ENCODE measurements around the gene SLC24A3.

SLC24A3 gene

DNA sequence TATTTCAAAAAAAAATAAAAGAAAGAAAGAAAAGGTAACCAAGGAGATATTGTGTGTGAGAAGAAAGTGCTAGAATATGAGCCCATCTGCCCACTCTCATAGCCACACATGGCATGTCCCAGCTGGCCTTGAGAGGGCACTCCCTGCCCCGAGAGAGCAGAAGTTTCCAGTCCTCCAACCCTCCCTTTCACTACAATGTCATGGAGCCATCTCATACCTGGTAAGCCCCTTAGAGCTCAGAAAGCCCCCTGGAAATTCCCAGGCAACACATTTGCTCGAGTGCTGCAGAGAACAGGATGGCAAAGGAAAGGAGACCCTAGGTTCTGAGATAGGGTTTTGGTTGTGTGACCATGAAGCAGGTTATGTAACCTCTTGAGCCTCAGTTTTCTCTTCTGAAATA lies 469.8 kb downstream of the SLC24A3 start:
- H3K4me1 ChIP-seq (ENCODE audit: control insufficient read depth, insufficient read depth, low read length): no peaks in the 10 kb centered on the region
- peaks cover 44% of the 10 kb centered on the region for H3K9me3 ChIP-seq (ENCODE audit: control insufficient read depth, insufficient read depth, low read depth, low read length)
- H3K9ac ChIP-seq (ENCODE audit: low read length): no peak overlapping the region
- no peak overlapping the region for H3K4me3 ChIP-seq (ENCODE audit: low read depth, low read length)
- H3K27ac ChIP-seq (ENCODE audit: low read depth, low read length): no peak overlapping the region
- no peaks in the 10 kb centered on the region for H3K27me3 ChIP-seq (ENCODE audit: control insufficient read depth, insufficient read depth, low read length)
- H3K36me3 ChIP-seq (ENCODE audit: control insufficient read depth, insufficient read depth, low read length): no peaks in the 10 kb centered on the region

GRCh38 chr20:19683188-19683587 lies 470.7 kb downstream of the SLC24A3 start:
- Histone ChIP-seq H3K27me3 (ENCODE audit: control insufficient read depth, insufficient read depth, low read length) (no peaks in the 10 kb centered on the region), H3K36me3 (ENCODE audit: control insufficient read depth, insufficient read depth, low read length) (no peaks in the 10 kb centered on the region), H3K9me3 (ENCODE audit: control insufficient read depth, insufficient read depth, low read depth, low read length) (peaks cover 42% of the 10 kb centered on the region), H3K4me1 (ENCODE audit: control insufficient read depth, insufficient read depth, low read length) (0 out of 2 replicates have a peak, but pooled peaks cover 3% of the 10 kb centered on the region), H3K27ac (ENCODE audit: low read depth, low read length) (no peak overlapping the region), H3K4me3 (ENCODE audit: low read depth, low read length) (no peak overlapping the region), H3K9ac (ENCODE audit: low read length) (no peak overlapping the region)

DNA sequence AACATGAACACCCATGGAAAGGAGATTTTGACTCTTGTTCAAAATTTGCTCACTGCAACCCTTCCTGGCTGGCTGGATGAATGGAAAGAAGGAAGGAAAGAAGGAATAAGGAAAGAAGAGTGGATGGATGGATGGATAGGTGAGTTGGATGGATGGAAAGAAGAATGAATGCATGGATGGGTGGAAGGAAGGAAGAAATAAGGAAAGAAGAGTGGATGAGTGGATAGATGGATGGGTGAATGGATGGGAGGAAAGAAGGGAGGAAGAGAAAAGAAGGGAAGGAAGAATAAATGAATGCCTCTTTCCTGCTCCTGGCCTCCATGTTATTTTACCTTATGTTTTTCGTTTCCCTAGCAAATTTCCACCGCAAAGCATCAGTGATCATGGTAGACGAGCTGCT lies 471.4 kb downstream of the SLC24A3 start:
- no peak overlapping the region for H3K9ac ChIP-seq (ENCODE audit: low read length)
- no peak overlapping the region for H3K27ac ChIP-seq (ENCODE audit: low read depth, low read length)
- peaks cover 42% of the 10 kb centered on the region for H3K9me3 ChIP-seq (ENCODE audit: control insufficient read depth, insufficient read depth, low read depth, low read length)
- H3K27me3 ChIP-seq (ENCODE audit: control insufficient read depth, insufficient read depth, low read length): no peaks in the 10 kb centered on the region
- 0 out of 2 replicates have a peak, but pooled peaks cover 3% of the 10 kb centered on the region for H3K4me1 ChIP-seq (ENCODE audit: control insufficient read depth, insufficient read depth, low read length)
- no peak overlapping the region for H3K4me3 ChIP-seq (ENCODE audit: low read depth, low read length)
- no peaks in the 10 kb centered on the region for H3K36me3 ChIP-seq (ENCODE audit: control insufficient read depth, insufficient read depth, low read length)

GRCh38 chr20:19688031-19688806 lies 475.8 kb downstream of the SLC24A3 start:
- Histone ChIP-seq H3K27ac (ENCODE audit: low read depth, low read length) (no peak overlapping the region), H3K4me1 (ENCODE audit: control insufficient read depth, insufficient read depth, low read length) (0 out of 2 replicates have a peak, but pooled peaks cover 3% of the 10 kb centered on the region), H3K9me3 (ENCODE audit: control insufficient read depth, insufficient read depth, low read depth, low read length) (peaks cover 24% of the 10 kb centered on the region), H3K27me3 (ENCODE audit: control insufficient read depth, insufficient read depth, low read length) (no peaks in the 10 kb centered on the region), H3K36me3 (ENCODE audit: control insufficient read depth, insufficient read depth, low read length) (no peaks in the 10 kb centered on the region), H3K4me3 (ENCODE audit: low read depth, low read length) (no peak overlapping the region), H3K9ac (ENCODE audit: low read length) (no peak overlapping the region)

- Histone ChIP-seq H3K27ac (ENCODE audit: low read depth, low read length) (no peak overlapping the region), H3K36me3 (ENCODE audit: control insufficient read depth, insufficient read depth, low read length) (no peaks in the 10 kb centered on the region), H3K27me3 (ENCODE audit: control insufficient read depth, insufficient read depth, low read length) (no peaks in the 10 kb centered on the region), H3K9ac (ENCODE audit: low read length) (no peak overlapping the region), H3K4me3 (ENCODE audit: low read depth, low read length) (no peak overlapping the region), H3K4me1 (ENCODE audit: control insufficient read depth, insufficient read depth, low read length) (0 out of 2 replicates have a peak, but pooled peaks cover 3% of the 10 kb centered on the region), H3K9me3 (ENCODE audit: control insufficient read depth, insufficient read depth, low read depth, low read length) (peaks cover 14% of the 10 kb centered on the region)
Observed at GRCh38 chr20:19690462-19690861, 478.0 kb downstream of the SLC24A3 start.

GRCh38 chr20:19691125-19691524 lies 478.7 kb downstream of the SLC24A3 start:
- Histone ChIP-seq H3K9me3 (ENCODE audit: control insufficient read depth, insufficient read depth, low read depth, low read length) (peaks cover 7% of the 10 kb centered on the region), H3K4me3 (ENCODE audit: low read depth, low read length) (no peak overlapping the region), H3K27me3 (ENCODE audit: control insufficient read depth, insufficient read depth, low read length) (no peaks in the 10 kb centered on the region), H3K9ac (ENCODE audit: low read length) (no peak overlapping the region), H3K36me3 (ENCODE audit: control insufficient read depth, insufficient read depth, low read length) (no peaks in the 10 kb centered on the region), H3K27ac (ENCODE audit: low read depth, low read length) (no peak overlapping the region), H3K4me1 (ENCODE audit: control insufficient read depth, insufficient read depth, low read length) (0 out of 2 replicates have a peak, but pooled peaks cover 3% of the 10 kb centered on the region)

GRCh38 chr20:19692100-19692499 lies 479.7 kb downstream of the SLC24A3 start:
- H3K27me3 ChIP-seq (ENCODE audit: control insufficient read depth, insufficient read depth, low read length): no peaks in the 10 kb centered on the region
- no peaks in the 10 kb centered on the region for H3K36me3 ChIP-seq (ENCODE audit: control insufficient read depth, insufficient read depth, low read length)
- peaks cover under 1% of the 10 kb centered on the region for H3K9me3 ChIP-seq (ENCODE audit: control insufficient read depth, insufficient read depth, low read depth, low read length)
- no peak overlapping the region for H3K27ac ChIP-seq (ENCODE audit: low read depth, low read length)
- H3K4me3 ChIP-seq (ENCODE audit: low read depth, low read length): no peak overlapping the region
- H3K4me1 ChIP-seq (ENCODE audit: control insufficient read depth, insufficient read depth, low read length): 0 out of 2 replicates have a peak, but pooled peaks cover 3% of the 10 kb centered on the region
- H3K9ac ChIP-seq (ENCODE audit: low read length): no peak overlapping the region

GRCh38 chr20:19692685-19693119 lies 480.3 kb downstream of the SLC24A3 start:
- H3K27me3 ChIP-seq (ENCODE audit: control insufficient read depth, insufficient read depth, low read length): no peaks in the 10 kb centered on the region
- no peak overlapping the region for H3K27ac ChIP-seq (ENCODE audit: low read depth, low read length)
- no peak overlapping the region for H3K9ac ChIP-seq (ENCODE audit: low read length)
- H3K36me3 ChIP-seq (ENCODE audit: control insufficient read depth, insufficient read depth, low read length): no peaks in the 10 kb centered on the region
- H3K9me3 ChIP-seq (ENCODE audit: control insufficient read depth, insufficient read depth, low read depth, low read length): peaks cover 4% of the 10 kb centered on the region; the same call in 1 of the 2 replicates
- H3K4me3 ChIP-seq (ENCODE audit: low read depth, low read length): peak overlapping the region; percentile 20
- H3K4me1 ChIP-seq (ENCODE audit: control insufficient read depth, insufficient read depth, low read length): 0 out of 2 replicates have a peak, but pooled peaks cover 3% of the 10 kb centered on the region

DNA sequence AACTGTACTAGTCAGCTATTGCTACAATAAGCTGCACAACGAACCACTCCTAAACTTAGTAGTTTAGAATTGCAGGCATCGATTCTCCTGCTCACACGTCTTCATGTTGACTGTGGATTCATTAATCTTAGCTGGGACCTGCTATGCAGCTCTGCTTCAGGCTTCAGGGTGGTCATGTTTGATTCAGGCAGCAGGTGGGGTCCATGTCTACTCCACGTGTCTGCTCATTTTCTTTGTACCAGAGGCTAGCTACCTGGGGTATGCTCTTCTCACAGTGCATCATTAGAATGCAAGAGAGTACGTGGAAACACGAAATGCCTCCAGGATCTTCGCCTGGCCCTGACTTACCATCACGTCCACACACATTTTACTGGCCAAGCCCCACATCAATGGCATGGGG lies 481.1 kb downstream of the SLC24A3 start:
- Histone ChIP-seq H3K9me3 (ENCODE audit: control insufficient read depth, insufficient read depth, low read depth, low read length) (peaks cover 7% of the 10 kb centered on the region; the same call in 1 of the 2 replicates), H3K27me3 (ENCODE audit: control insufficient read depth, insufficient read depth, low read length) (no peaks in the 10 kb centered on the region), H3K4me1 (ENCODE audit: control insufficient read depth, insufficient read depth, low read length) (no peaks in the 10 kb centered on the region), H3K36me3 (ENCODE audit: control insufficient read depth, insufficient read depth, low read length) (no peaks in the 10 kb centered on the region), H3K4me3 (ENCODE audit: low read depth, low read length) (no peak overlapping the region), H3K9ac (ENCODE audit: low read length) (no peak overlapping the region), H3K27ac (ENCODE audit: low read depth, low read length) (no peak overlapping the region)

DNA sequence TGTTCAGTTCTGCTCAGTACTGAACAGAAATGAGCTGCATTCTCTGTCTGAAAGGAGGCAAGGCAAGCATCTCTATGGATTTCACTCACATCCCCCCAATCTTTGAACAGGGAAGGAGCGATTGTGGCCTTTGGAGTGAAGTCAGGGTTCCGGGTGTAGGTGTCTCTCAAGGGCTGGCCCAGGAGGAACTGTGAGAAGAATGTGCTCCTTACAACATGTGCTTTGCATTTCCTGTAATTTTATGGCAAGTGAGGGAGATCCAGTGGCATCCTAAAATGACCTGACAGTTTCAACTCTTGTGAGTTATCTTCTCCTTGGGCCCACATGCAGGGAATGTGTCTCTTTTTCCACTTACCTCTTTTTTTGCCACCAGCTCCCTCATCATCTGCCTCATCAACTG lies 482.6 kb downstream of the SLC24A3 start:
- Histone ChIP-seq H3K4me3 (ENCODE audit: low read depth, low read length) (no peak overlapping the region), H3K27me3 (ENCODE audit: control insufficient read depth, insufficient read depth, low read length) (no peaks in the 10 kb centered on the region), H3K36me3 (ENCODE audit: control insufficient read depth, insufficient read depth, low read length) (no peaks in the 10 kb centered on the region), H3K4me1 (ENCODE audit: control insufficient read depth, insufficient read depth, low read length) (no peaks in the 10 kb centered on the region), H3K27ac (ENCODE audit: low read depth, low read length) (no peak overlapping the region), H3K9me3 (ENCODE audit: control insufficient read depth, insufficient read depth, low read depth, low read length) (peaks cover 7% of the 10 kb centered on the region; the same call in 1 of the 2 replicates), H3K9ac (ENCODE audit: low read length) (no peak overlapping the region)

GRCh38 chr20:19696620-19697019 lies 484.2 kb downstream of the SLC24A3 start:
- H3K36me3 ChIP-seq (ENCODE audit: control insufficient read depth, insufficient read depth, low read length): no peaks in the 10 kb centered on the region
- H3K9me3 ChIP-seq (ENCODE audit: control insufficient read depth, insufficient read depth, low read depth, low read length): peaks cover 7% of the 10 kb centered on the region; the same call in 1 of the 2 replicates
- H3K4me1 ChIP-seq (ENCODE audit: control insufficient read depth, insufficient read depth, low read length): no peaks in the 10 kb centered on the region
- no peak overlapping the region for H3K27ac ChIP-seq (ENCODE audit: low read depth, low read length)
- H3K9ac ChIP-seq (ENCODE audit: low read length): no peak overlapping the region
- no peak overlapping the region for H3K4me3 ChIP-seq (ENCODE audit: low read depth, low read length)
- H3K27me3 ChIP-seq (ENCODE audit: control insufficient read depth, insufficient read depth, low read length): no peaks in the 10 kb centered on the region
